Heart left ventricle (tissue), 16 donors: ENCODE data around the gene SERTAD2. TPM values are rescaled to one million over a fixed set of nuclear protein-coding genes. Genes with fewer than 3 reads are reported as not detected.
A peak's percentile ranks its signal among the peaks of the same experiment; 100 is the strongest.

Source experiments
- ATAC-seq, 4 donors: fragments of 200-7000 bp; cut with Tn5 transposase; one replicate each; pipeline ENCODE4 v1.9.1; 2020 to 2022; ENCODE audit warnings: moderate library complexity in 4 of 4, mild to moderate bottlenecking in 3 of 4, moderate number of reproducible peaks in 1 of 4
- DNase-seq, 5 donors: peaks; one replicate each; pipeline ENCODE4 v3.0.0-alpha.2; 2020
- H3K27ac ChIP-seq, 12 donors: fragments of 200-600 bp; sonication (generic) in 4 of 12; one replicate each; pipeline versions ENCODE4 v1.5.0 to v1.8.0; 2016 to 2022; ENCODE audit warnings: mild to moderate bottlenecking in 2 of 12
- H3K27me3 ChIP-seq, 9 donors: fragments of 200-600 bp; sonication (generic) in 2 of 9; one replicate each; pipeline versions ENCODE4 v1.5.1 to v1.8.0; 2016 to 2022; ENCODE audit warnings: mild to moderate bottlenecking in 3 of 9
- H3K36me3 ChIP-seq, 9 donors: fragments of 200-600 bp; sonication (generic) in 2 of 9; one replicate each; pipeline versions ENCODE4 v1.5.0 to v1.8.0; 2018 to 2022; ENCODE audit warnings: mild to moderate bottlenecking in 2 of 9
- H3K4me1 ChIP-seq, 12 donors: fragments of 200-600 bp; sonication (generic) in 4 of 12; one replicate each; pipeline versions ENCODE4 v1.5.0 to v1.8.0; 2016 to 2022; ENCODE audit warnings: mild to moderate bottlenecking in 3 of 12
- H3K4me3 ChIP-seq, 12 donors: fragments of 200-600 bp; sonication (generic) in 4 of 12; one replicate each; pipeline versions ENCODE4 v1.5.0 to v1.8.0; 2017 to 2022; ENCODE audit warnings: mild to moderate bottlenecking in 9 of 12, moderate library complexity in 4 of 12
- H3K9me3 ChIP-seq, 12 donors: fragments of 200-600 bp; sonication (generic) in 4 of 12; one replicate each; pipeline versions ENCODE4 v1.5.0 to v1.8.0; 2016 to 2022; ENCODE audit warnings: mild to moderate bottlenecking in 1 of 12
- CTCF ChIP-seq, 12 donors: fragments of 200-600 bp; sonication (generic) in 4 of 12; IDR thresholded peaks; one replicate each; pipeline versions ENCODE4 v1.5.0 to v1.8.0; 2018 to 2022; ENCODE audit warnings: antibody characterized with exemption in 12 of 12, mild to moderate bottlenecking in 5 of 12
- POLR2A ChIP-seq, 2 donors: fragments of 450-650 bp; IDR thresholded peaks; one replicate each; pipeline ENCODE4 v1.6.1; 2017; ENCODE audit warnings: antibody characterized with exemption in 2 of 2, mild to moderate bottlenecking in 2 of 2, moderate library complexity in 2 of 2
- WGBS, 4 donors: extraction: QIAGEN DNeasy Blood & Tissue Kit in 2 of 4; methylation state at CpG; one replicate each; pipeline versions ENCODE4 v1.1.5 to v1.1.7; 2013 to 2018; 5-methylcytosine and 5-hydroxymethylcytosine counted together
- intact Hi-C, 10 donors: fragments of 100-400 bp; cut with DNase I; formaldehyde crosslinking; loops; one replicate each; pipeline versions ENCODE4 v1.11.1 to v1.14.2; 2022
- polyA plus RNA-seq, 2 donors: library from polyadenylated mRNA; stranded (reverse); fragments of 200-250 nt; gene quantifications; one replicate each; pipeline ENCODE4 v1.2.3, GENCODE V29; 2013
- total RNA-seq, 9 donors: library from RNA; depleted of rRNA in 2 of 9; stranded (reverse); fragments of >200 nt in 2 of 9; fragmentation: NEBNext Ultra II Directional in 3 of 9; extraction: Animal tissue kit (Norgen Biotek cat#: 25700) in 3 of 9; gene quantifications; one replicate each; pipeline versions ENCODE4 v1.1.0 to v1.2.4, GENCODE V29; 2016 to 2023
- donor health status: ischemic (EF 13 %, LVEDD 7.1; RV severe dilation, severe dysfunction).
- donor health status: healthy with polysubstance abuse.
- donor health status: DM: no; HTN: yes; CAD: no.
- donor health status: DM: no; HTN: no; CAD: no.
- donor health status: ischemic (EF 25% LVEDD 6.9; RV normal size, moderate dysfunction).
- donor health status: ischemic (EF 25% LVEDD 5.7; RV mildly dilated, moderate dysfunction).
- donor health status: healthy.
- donor health status: DM: yes; HTN: yes; CAD: no.
- donor health status: ischemic (EF 35%, LVEDD 5.7; RV mildly dilated, moderate dysfunction).
- donor health status: nonischemic (EF 11% LVEDD 7.7; RV severe dilation, severe dysfunction).
- donor health status: DM: yes; HTN: yes; CAD: no.
- donor health status: PGD.
- donor health status: ischemic (EF 29% LVEDD 5.4; RV normal size, mild dysfunction).
- donor health status: nonischemic (EF 23%, LVEDD 6.1; RV moderate dilation, normal function).

Gene SERTAD2
- total and polyA plus RNA-seq, 11 donors: 5.1 to 21.6 (median 15.5) TPM

GRCh38 chr2:64663402-64663801 lies 9.7 kb upstream of the SERTAD2 start:
- peaks cover 0 to 36% (median 10%) of the 10 kb centered on the region in 12 donors for H3K4me1 ChIP-seq
- H3K36me3 ChIP-seq: no peaks in the 10 kb centered on the region
- no peak overlapping the region for H3K4me3 ChIP-seq
- WGBS, 4 donors: 97 to 98% (median 97%) methylated on average over 1 of the region's 1 CpG
- no peak overlapping the region for H3K27ac ChIP-seq
- no peak for TF ChIP-seq CTCF (IDR thresholded peaks at IDR 0.05)
- no peak for TF ChIP-seq POLR2A (IDR thresholded peaks at IDR 0.05)
- H3K9me3 ChIP-seq: no peaks in the 10 kb centered on the region
- intact Hi-C loops: loop anchor here in 3 of 10 donors (5.0 kb wide), 3 partner anchors 34 to 69 kb away; no protein-coding TSS in a partner anchor
- no peak for DNase-seq
- H3K27me3 ChIP-seq: no peaks in the 10 kb centered on the region
- ATAC-seq: no peak

- no peaks in the 10 kb centered on the region for H3K9me3 ChIP-seq
- 79 to 86% (median 83%) methylated on average over 2 of the region's 2 CpGs for whole genome bisulfite sequencing, 4 donors
- ATAC-seq: no peak
- no peak overlapping the region for H3K4me3 ChIP-seq
- no peaks in the 10 kb centered on the region for H3K36me3 ChIP-seq
- H3K27me3 ChIP-seq: no peaks in the 10 kb centered on the region
- H3K27ac ChIP-seq: peak overlapping the region in 1 of 12 donors; percentile 61
- intact Hi-C loops: loop anchor here in 3 of 10 donors (5.0 kb wide), 3 partner anchors 36 to 71 kb away; no protein-coding TSS in a partner anchor
- TF ChIP-seq POLR2A (IDR thresholded peaks at IDR 0.05) (no peak), CTCF (IDR thresholded peaks at IDR 0.05) (no peak)
- H3K4me1 ChIP-seq: peaks cover 0 to 32% (median 3%) of the 10 kb centered on the region in 12 donors
- no peak for DNase-seq
Measured at GRCh38 chr2:64661741-64662169, 8.0 kb upstream of the SERTAD2 start.

GRCh38 chr2:64659252-64659651 lies 5.5 kb upstream of the SERTAD2 start:
- ATAC-seq (no peak), DNase-seq (no peak)
- peaks cover 0 to 43% (median 11%) of the 10 kb centered on the region in 12 donors for H3K4me1 ChIP-seq
- H3K9me3 ChIP-seq: no peaks in the 10 kb centered on the region
- no peak for TF ChIP-seq CTCF (IDR thresholded peaks at IDR 0.05)
- no peak for TF ChIP-seq POLR2A (IDR thresholded peaks at IDR 0.05)
- intact Hi-C loops: loop anchor here in 2 of 10 donors (5.0 to 10.0 kb wide), 2 partner anchors 88 to 776 kb away; partner anchors contain the start of gene SPRED2 (in 1 of the 2)
- WGBS, 4 donors: 86 to 100% (median 91%) methylated on average over 2 of the region's 2 CpGs
- no peaks in the 10 kb centered on the region for H3K36me3 ChIP-seq
- H3K27me3 ChIP-seq: no peaks in the 10 kb centered on the region
- no peak overlapping the region for H3K4me3 ChIP-seq
- no peak overlapping the region for H3K27ac ChIP-seq

- DNase-seq: no peak
- no peak for TF ChIP-seq POLR2A (IDR thresholded peaks at IDR 0.05)
- TF ChIP-seq CTCF (IDR thresholded peaks at IDR 0.05): no peak
- no peak for ATAC-seq
- intact Hi-C loops: loop anchor here in 2 of 10 donors (5.0 to 10.0 kb wide), 2 partner anchors 89 to 777 kb away; partner anchors contain the start of gene SPRED2 (in 1 of the 2)
- 85 to 94% (median 94%) methylated on average over 6 of the region's 6 CpGs for WGBS, 4 donors
- H3K9me3 ChIP-seq: no peaks in the 10 kb centered on the region
- peaks cover 0 to 43% (median 11%) of the 10 kb centered on the region in 12 donors for H3K4me1 ChIP-seq
- no peak overlapping the region for H3K4me3 ChIP-seq
- peak overlapping the region in 1 of 12 donors; percentile 42 for H3K27ac ChIP-seq
- no peaks in the 10 kb centered on the region for H3K36me3 ChIP-seq
- no peaks in the 10 kb centered on the region for H3K27me3 ChIP-seq
Measured at GRCh38 chr2:64658269-64658668, 4.6 kb upstream of the SERTAD2 start.
